GM15510 (cell line): ENCODE results near the gene CMPK2.

Experiments
- POLR2A ChIP-seq: IDR thresholded peaks from 3 replicates; pipeline ENCODE4 v1.6.1; 2011; ENCODE audit warnings: borderline replicate concordance; ENCODE audit not compliant: insufficient read length; ENCODE audit errors: extremely low read depth

The CMPK2 gene

GRCh38 chr2:6860296-6860695, 5.4 kb downstream of the CMPK2 start:
- no peak for TF ChIP-seq POLR2A

GRCh38 chr2:6856548-6856920, 9.2 kb downstream of the CMPK2 start:
- TF ChIP-seq POLR2A, result no peak

GRCh38 chr2:6855860-6856547, 9.7 kb downstream of the CMPK2 start:
- TF ChIP-seq POLR2A, result no peak

DNA sequence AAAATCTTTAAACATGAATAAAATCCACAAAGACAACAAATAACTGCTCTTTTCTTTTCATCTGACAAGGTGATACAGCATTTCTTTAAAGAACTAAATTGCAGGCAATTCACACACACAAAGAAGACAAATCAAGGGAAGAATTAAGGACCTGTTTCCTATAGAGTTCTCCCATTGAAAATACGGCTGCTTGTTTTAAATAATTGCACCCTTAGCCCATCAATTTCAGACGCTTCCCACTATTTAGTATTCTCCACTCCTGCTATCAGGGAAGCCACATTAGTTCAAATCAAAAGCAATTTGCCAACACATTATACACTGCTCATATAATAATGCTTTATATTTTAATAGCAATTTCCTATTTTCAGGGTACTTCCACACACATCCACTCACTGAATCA, 11.3 kb downstream of the CMPK2 start:
- no peak for TF ChIP-seq POLR2A

DNA sequence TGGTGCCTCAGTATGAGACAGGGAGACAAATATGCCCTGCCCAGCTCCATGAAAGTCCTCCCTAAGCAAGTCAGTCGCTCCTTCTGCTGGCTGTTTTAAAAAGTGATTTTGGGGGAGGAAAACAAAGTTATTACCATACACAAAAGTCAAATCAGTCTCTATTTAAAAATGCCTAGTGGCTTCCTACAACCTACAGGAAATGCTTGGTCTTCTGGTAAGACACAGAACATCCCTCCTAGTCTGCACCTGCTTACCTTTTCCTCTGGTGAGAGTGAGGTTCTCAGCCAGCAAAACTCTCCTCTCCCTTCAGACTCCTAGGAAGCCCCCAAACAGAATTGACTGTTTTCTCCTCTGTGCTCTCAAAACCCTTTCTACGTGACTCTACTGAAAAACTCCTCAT, 13.5 kb downstream of the CMPK2 start:
- no peak for TF ChIP-seq POLR2A

GRCh38 chr2:6846967-6847681, 18.6 kb downstream of the CMPK2 start:
- TF ChIP-seq POLR2A, result no peak

DNA sequence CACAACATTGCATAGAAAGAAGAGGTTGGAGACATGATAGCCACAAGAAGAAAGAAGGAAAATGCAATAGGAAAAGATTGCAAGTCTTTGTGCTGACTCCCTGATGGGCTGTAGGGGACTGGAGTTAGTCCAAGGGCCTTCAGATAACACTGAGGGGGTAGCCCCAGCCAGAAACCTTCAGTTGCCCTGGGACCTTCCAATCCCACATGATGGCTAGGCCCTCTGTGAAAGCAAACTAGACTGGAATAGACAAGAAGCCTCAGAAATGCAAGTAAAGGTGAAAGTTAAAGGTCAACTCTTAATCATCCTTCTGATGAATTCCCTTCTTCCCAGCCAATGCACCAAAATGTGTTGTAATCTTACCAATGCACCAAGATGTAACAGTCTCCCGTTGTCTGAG, 19.2 kb downstream of the CMPK2 start:
- TF ChIP-seq POLR2A, result no peak

DNA sequence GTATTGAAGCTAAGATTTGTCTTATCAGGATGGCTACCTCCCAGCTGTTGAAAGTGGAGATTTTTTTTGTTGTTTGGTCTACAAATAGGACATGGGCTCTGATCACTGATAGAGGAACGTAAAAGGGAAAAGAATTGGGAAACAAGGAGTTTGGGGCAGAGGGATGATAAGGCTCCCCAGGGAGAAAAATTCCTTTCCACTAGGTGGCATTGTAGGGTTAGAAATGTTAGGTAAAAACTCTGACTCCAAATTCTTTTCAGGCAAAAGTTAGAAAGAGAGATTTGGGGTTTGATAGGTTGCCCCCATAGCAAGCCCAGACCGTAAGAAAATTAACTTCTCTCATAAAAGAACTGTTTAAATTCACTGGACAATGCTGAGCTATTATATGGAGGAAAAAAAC, 19.8 kb downstream of the CMPK2 start:
- TF ChIP-seq POLR2A, result no peak

GRCh38 chr2:6845312-6845711, 20.4 kb downstream of the CMPK2 start:
- TF ChIP-seq POLR2A, result no peak

- no peak for TF ChIP-seq POLR2A
Measured at GRCh38 chr2:6841537-6842287, 24.0 kb downstream of the CMPK2 start.

DNA sequence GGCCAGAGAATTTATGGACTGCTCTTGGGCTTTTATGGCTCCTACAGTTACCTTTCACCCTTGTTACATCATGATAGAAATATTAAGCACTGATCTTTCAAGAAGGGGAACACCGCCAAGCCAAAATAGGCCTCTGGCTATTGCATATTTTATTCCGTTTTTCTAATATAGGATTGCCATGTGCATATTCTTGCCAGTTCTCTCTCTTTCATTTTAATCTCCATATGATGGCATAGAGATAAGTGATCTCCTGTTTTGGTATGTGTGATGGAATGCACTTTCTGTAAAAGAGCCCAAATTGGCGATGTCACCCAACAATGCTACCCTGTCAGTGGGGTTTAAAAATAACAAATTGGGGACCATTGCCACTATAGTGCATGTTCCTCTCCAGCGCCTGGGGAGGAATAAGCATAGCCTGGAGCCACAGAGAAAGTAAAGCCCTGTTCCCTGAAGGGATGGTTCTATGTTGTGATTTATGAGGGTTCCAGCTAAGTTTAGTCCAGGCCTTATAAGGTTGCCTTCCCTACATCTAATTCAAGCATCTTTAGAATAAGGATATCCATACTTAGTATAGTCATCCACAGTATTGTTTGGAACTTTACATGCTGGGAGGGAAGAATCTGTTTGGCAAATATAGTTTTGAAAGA, 26.9 kb downstream of the CMPK2 start:
- TF ChIP-seq POLR2A, result no peak

DNA sequence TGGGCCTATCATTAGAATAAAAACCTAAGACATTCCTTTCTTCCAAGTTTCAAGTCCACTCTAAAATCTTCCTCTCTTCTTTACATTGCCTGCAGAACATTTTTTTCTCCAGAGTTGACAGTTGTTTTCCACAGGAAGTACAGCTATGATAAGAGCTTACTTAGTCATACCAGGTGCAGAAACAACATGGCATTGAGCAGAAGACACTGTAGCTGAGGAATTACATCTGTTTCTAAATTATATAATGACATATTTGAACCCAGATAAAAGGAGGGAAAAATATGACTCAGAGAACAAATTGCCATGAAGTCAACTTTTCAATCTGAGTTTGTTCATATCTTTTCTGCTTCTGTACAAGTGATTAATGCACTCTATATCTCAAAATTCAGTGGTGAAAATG, 30.2 kb downstream of the CMPK2 start:
- no peak for TF ChIP-seq POLR2A

GRCh38 chr2:6834163-6834562, 31.5 kb downstream of the CMPK2 start:
- no peak for TF ChIP-seq POLR2A

DNA sequence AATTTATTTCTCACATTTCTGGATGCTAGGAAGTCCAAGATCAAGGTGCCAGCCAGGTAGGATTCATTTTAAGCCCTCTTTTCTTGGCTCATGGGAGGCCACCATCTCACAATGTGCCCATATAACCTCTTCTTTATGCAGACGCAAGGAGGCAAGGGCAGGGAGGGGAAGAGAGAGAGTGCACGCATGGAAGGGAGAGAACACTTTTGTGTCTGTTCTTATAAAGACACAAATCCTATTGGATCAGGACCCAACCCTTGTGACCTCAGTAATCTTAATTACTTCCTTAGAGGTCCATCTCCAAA, 32.5 kb downstream of the CMPK2 start:
- TF ChIP-seq POLR2A, result no peak

DNA sequence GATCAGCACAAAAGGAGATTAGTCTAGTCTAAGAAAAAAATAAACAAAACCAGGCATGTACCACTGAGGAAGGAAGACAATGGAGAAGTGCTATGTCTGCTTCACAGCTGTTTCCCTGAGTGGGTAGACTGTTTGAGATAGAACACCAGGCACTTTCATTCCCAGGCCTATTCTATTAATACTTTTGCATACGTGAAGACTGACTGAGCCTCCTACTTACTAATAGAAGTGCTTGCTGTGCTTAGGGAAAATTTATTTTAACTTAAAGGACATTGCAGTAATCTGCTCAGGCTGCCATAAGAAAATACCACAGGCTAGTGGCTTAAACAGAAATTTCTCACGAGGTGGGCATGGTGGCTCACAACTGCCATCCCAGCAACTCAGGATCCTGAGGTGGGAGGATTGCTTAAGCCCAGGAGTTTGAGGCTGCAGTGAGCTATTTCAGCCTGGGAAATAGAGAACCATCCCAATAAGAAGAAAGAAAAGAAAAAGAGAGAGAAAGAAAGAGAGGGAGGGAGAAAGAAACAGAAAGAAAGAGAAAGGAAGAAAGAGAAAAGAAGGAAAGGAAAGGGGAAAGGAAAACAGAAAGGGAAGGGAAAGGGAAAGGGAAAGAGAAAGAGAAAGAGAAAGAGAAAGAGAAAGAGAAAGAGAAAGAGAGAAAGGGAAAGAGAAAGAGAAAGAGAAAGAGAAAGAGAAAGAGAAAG, 33.0 kb downstream of the CMPK2 start:
- no peak for TF ChIP-seq POLR2A
